ENCODE data around the gene SRGAP3.

Gene SRGAP3

DNA sequence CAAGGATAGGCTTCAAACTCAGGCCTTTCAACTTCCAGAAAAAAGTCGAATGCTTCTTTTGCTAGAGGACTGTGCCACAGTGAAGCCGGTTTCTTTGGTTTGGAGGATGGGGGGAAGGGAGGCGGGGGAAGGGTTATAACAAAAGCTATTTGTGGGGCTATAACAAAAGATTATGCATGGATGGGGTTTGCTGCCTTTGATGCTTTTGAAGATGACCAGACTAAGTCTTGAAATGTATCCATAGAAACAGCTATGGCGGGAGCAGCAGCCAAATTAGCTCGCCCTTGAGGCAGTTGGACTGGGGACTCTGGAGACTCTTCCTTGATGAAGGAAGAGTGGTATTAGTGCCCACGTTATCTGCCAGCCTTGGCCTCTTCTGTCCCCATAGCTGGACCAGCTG lies 47.5 kb downstream of the SRGAP3 start:
- no peak for DNase-seq (ENCODE audit: low read depth)

DNA sequence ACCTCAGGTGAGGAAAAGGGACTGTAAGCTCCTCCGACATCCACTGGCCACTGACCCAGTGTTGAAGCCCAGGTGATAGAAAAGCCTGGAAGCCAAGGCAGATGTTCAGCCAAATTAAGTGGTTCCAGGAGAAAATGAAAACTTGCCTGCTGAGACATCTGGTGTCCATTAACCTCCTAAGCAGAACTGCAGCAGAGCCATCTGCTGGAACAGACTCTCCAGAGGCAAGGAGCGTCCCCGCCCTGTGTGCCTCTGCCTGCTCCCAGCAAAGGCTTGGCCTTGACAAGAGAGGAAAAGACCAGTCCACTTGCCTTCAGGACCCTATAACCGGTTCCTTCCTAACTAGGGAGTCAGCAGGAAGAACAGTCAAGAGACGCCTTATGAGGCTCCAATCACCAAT lies 48.2 kb downstream of the SRGAP3 start:
- DNase-seq (ENCODE audit: low read depth): no peak

DNA sequence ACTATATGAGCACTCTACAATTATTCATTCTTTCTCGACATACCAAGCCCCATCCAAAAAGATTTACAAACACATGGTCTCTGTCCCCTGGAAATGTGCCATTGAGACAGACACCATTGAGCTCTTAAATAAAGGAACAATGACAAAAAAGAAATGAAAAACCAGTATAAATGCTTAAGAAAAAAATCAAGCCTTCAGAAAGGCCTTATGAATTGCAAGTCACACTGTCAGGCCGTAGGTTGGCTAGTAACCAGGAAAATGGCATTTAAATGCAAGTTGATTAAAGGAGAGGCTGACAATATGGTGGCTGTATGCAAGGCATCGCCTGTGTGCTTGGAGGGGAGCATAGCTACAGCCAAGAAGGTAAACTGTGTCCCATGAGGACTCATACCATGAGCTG lies 49.7 kb downstream of the SRGAP3 start:
- no peak for DNase-seq (ENCODE audit: low read depth)

DNA sequence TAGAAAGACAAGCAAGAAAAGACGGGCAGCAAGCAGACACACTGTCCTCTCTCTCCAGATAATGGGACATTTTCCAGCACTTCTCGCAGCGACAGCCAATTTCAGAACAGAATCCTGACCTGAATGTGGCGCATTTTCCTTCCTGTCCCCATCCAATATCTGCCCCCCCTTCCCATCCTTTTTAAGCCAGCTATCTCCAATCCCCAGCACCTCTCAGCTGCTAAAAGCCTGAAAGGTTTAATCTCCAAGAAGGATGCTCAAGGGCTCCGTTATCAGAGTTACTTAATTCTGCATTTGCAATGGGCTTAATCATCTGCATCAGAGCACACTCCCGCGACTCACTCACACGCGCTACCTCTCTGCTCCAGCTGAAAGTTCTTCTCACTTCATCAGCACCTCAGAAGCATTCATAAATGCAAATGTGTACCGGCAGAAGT lies 50.5 kb downstream of the SRGAP3 start:
- DNase-seq (ENCODE audit: low read depth): no peak

DNA sequence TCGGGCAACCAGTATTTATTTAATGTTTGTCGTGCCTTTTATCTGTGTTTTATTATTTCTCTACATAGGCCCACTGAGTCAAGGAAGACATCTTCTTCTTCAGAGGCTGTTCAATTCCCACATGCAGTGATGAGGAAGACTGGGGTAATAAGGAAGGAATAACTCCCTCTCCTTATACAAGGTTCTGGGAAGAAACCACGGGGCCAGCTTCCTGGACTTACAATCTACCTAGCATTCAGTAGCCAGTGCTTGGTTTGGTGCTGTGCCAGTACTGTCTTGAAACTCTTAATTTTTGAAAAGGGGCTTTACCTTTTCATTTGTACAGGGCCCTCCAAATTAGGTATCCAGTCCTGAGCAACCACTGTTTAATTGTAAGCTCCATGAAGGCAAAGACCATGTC lies 51.2 kb downstream of the SRGAP3 start:
- DNase-seq (ENCODE audit: low read depth): no peak

DNA sequence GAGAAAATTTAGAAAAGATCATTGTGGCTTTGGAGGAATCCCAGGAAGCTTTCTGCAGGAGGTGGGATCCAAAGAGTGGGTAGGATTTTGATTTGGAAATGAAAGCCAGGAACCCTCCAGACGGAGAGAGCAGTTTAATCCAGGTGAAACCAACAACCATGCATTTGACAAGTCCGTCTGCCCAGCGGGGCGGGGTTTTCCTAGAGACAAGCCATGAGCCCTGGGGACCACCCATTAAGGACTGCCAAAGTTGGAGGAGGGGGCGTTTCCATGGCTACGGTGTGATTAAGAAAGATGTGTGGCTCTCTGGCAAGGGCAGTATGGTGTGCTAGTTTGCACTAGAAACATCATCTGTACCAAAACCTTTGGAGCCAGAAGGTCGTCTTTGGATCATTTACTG lies 53.4 kb downstream of the SRGAP3 start:
- no peak for DNase-seq (ENCODE audit: low read depth)

DNA sequence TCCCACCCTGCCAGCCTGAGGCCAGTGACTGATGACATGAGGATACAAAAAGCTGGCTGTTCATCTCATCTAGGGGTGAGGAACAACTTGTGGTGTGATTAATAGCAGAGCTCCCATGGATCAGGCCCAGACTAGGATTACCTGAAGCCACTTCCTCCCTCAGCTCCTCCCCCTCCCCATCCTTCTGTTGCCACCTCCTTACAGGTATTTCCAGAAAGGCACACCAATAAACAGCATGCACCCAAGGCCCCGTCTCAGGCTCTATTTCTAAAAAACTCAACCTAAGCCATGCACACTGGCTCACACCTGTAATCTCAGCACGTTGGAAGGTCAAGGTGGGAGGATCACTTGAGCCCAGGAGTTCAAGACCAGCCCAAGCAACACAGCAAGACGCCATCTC lies 54.1 kb downstream of the SRGAP3 start:
- no peak for DNase-seq (ENCODE audit: low read depth)

DNA sequence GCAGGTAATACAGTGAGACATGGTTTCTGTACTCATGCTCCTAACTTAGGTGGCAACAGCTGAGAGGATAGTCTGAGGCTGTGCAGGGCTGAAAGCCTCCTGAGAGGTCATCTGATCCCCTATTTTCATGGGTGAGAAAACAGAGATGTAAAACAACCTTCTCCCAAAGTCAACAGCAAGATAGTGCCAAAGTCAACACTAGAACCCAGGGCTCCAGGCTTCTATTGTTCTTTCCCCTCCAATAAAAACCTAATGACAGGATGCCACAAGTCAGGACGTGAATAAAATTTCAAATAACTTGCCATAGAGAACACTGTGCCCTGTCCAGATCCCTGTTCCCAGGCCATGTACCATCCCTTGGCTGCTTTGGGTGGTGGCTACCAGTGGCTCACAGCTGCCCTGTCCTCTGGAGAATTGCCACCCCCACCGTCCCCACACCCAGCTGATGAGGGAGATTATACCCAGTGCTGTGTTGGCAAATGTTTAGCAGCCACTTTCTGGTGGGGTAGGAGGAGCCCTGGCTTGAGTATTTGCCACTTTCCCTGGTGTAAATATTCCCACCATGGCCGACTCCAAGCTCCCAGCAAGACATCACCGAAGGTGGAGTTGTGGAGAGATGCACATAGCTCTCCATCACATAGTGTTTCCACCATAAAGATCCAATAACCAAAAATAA lies 54.8 kb downstream of the SRGAP3 start:
- no peak for DNase-seq (ENCODE audit: low read depth)

DNA sequence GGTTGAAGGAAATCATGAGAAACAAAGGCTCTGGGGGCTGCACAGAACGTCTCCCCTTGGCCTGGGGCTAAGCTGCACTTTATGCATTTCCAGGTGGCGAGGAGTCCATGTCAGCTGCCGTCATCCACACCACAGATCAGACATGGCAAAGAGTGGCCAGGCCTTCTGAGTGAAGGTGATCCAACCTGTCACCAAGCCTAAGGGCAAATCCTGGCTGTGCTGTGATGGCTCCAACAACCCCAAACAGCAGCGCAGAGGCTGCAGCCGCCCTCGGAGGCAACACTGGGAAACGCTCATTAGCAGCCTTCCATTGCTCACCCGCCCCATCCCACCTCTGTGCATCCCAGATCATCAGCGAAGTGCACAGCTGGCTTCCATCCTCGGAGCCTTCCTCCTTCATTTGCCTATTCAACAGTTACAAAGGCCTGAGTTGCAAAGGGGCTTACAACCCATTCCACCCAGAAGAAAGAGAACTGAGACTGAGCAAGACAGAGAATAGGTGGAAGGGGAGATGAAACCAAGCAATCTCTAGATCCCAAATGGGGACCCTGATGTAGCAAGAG lies 55.7 kb downstream of the SRGAP3 start:
- DNase-seq (ENCODE audit: low read depth): no peak

DNA sequence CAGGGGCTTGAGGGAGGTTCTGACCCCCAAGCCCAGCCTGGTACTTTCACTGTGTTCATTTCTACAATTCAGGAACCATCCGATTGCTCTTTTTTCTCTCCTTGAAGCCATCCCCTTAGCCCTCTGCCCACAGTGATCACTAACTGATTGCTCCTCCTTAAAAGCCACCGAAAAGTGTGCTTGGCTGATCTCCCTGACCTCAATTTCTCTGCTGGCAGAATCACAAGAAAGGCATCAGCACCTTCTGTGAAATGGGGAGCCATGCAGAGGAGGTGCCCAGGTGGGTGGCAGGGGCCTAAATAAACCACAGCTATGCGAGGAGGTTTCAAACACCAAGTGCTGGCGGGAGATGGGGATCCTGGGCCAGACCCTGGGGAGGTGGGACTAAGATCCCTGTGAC lies 56.2 kb downstream of the SRGAP3 start:
- DNase-seq (ENCODE audit: low read depth): no peak

DNA sequence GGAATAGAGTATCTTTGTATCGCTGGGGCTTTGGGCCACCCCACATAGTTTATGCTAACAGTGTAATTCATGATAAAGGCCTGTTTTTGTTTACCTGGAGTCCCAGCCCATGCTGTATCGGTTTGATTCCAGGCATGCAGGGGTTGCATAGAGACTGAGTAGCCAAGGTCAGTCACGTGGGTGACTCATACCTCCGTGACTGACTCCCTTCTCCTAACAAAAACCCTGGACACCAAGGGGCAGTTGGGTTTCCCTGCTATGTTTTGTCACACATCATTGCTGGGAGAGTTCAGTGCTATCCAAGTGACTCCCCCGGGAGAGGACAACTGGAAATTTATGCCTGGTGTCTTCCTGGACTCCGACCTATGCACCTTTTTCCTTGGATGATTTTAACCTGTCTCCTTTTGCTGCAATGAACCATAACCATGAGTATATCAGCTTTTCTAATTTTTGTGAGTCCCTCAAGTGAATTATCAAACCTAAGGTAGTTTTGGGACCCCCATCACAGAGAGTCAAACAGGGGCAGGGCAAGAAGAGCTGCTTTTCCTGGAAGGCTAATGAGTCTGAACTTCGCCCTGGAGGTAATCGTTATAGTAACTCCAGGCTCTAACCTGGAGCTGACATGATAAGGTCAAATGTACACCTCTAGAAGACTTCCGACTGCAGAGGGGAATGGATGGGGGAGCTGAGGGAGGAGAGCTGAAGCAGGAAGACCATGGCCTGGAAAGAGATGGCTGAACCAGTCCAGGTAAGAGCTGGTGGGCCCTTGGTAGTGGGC lies 57.0 kb downstream of the SRGAP3 start:
- DNase-seq (ENCODE audit: low read depth): no peak

DNA sequence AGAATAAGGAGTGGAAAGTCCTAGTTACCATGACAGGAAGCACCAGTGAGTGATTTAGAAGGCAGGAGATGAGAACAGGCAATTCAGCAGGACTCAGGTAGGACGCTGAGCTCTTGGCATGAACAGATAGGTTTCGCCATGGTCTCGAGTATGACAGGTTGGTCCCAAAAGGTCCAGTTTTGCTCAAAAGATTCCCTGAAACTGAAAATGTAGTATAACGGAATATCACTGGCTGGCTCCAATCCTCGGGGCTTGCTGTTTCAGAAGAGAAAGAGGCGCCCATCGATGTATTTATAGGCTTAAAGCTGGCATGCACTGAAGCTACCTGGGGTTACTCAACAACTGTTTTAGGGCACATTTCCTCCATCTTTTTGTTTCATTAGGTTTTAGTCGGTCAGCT lies 59.2 kb downstream of the SRGAP3 start:
- no peak for DNase-seq (ENCODE audit: low read depth)

DNA sequence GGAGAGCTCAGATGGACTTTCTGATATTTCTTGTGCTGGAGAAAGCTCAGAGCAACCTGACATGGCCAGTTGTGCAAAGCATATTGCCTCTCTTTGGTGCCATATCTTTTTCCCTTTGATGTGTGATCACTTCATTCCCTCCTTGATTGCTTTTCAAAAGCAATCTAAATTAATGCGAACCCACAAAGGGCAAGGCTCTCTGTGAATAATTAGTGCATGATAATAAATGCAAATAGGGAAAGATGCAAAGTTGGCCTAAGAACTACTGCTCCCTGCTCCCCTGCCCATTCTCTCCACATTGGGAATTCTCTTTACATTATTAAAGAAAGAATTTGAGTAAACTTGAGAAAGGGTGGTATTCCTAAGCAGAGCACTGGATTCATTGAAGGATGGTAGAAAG lies 60.9 kb downstream of the SRGAP3 start:
- DNase-seq (ENCODE audit: low read depth): no peak

DNA sequence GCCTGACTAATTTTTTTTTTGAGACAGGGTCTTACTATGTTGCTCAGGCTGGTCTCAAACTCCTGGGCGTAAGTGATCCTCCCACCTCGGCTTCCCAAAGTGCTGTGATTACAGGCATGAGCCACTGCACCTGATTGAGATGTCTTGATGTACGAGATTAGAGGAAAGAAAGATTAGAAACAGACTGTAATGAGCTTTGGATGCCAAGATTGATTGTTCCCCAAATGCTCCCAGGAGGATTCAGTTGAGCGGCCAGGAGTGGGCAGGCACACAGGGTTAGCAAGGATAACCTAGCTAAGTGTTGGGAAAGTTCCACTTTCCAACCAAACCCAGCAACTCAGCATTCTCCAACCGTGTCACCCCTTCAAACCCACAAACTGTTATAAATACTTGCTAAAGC lies 63.7 kb downstream of the SRGAP3 start:
- DNase-seq (ENCODE audit: low read depth): no peak

DNA sequence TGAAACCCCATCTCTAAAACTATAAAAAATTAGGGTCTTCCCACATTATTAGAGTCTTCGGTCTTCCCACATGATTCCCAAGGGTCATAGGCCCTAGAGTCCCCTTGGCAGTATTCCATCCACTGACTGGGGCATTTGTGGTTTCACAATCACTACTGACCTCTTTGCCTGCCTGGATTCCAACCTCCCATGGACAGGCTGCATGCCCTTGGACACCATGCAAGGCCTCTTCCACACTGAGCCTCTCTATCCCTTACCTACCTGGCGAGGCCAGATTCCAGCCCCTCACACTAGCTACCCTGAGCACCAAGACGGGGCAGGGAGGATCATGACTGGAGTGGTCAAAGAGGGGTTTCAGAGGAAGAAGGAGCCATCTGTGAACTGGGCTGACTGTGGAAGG lies 64.4 kb downstream of the SRGAP3 start:
- no peak for DNase-seq (ENCODE audit: low read depth)

DNA sequence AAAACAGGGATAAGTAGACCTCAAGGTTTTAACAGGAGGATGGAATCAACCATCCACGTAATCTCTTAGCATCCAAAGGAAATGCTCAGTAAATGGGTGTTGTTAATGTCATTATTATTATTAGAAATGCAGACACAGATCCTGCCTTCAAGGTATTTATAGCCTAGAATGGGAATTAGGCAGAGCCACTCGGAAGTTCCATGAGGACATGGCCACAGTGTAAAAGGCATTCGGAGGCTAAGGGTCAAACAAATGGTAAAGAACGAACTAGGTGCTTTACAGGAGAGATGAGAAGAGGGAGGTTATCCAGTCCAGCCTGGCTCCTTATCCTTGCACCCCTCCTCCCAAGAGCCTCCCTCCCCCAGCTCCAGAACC lies 65.0 kb downstream of the SRGAP3 start:
- DNase-seq (ENCODE audit: low read depth): no peak

DNA sequence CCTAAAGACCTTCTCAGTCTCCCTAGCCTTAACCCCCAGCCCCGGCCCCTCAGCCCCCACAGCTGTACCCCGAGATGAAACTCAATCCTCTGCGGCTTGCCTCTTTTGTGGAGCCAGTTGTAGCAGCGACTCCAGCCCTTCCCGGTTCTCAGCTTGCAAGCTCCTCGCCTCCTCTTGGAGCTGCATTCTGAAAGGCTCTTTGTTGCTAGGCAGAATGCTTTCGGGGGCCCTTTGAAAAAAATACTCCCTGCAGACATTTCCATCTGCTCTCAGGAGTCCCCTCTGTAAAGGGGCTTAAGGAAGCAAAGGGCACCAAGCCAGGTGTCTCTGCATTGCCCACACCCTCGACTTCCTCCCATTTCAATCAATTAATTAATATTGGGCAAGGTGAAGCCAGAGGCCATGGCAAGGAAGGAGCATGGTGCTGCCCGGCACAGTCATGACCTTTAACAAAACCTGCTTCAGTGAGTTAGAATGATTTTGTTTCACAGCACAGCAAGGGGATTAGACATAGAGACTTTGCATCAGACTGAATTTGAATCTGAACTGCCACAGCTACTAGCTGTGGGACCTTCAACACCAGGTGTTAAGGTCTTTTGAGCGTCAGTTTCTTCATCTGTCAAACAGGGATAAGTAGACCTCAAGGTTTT lies 65.5 kb downstream of the SRGAP3 start:
- no peak for DNase-seq (ENCODE audit: low read depth)

DNA sequence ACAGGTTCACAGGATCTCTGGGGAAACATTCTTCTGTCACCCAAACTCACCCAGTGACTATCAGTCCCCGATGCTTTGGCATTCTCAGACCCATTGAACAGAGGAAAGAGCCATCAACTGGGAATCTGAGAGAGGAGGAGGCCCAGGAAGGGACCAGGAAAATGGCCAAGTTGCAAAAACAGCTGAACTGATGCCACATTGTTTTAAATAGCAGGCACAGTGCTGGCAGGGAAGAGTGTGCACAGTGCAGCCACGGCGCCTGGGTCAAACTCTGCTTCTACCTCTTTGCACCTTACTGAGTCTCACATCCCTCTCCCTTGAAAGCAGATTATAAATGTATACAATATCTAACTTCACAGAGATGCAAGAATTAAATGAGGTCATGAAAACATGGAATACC lies 66.4 kb downstream of the SRGAP3 start:
- no peak for DNase-seq (ENCODE audit: low read depth)

DNA sequence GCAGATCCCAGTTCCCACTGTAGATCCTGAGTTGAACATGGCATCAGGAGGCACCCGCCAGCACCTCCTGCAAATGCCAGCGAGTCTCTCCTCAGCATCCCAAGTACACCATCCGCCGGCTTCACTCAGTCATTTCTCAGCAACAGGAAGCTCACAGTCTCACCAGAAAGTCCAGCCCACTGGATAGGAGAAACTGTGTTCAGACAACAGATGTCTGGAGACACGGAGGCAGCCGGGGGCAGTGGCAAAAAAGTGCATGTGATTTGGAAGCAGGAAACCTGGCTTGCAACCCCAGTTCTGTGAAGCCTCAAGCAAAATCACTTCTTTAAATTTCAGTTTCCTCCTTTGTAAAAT lies 68.7 kb downstream of the SRGAP3 start:
- DNase-seq (ENCODE audit: low read depth): no peak

DNA sequence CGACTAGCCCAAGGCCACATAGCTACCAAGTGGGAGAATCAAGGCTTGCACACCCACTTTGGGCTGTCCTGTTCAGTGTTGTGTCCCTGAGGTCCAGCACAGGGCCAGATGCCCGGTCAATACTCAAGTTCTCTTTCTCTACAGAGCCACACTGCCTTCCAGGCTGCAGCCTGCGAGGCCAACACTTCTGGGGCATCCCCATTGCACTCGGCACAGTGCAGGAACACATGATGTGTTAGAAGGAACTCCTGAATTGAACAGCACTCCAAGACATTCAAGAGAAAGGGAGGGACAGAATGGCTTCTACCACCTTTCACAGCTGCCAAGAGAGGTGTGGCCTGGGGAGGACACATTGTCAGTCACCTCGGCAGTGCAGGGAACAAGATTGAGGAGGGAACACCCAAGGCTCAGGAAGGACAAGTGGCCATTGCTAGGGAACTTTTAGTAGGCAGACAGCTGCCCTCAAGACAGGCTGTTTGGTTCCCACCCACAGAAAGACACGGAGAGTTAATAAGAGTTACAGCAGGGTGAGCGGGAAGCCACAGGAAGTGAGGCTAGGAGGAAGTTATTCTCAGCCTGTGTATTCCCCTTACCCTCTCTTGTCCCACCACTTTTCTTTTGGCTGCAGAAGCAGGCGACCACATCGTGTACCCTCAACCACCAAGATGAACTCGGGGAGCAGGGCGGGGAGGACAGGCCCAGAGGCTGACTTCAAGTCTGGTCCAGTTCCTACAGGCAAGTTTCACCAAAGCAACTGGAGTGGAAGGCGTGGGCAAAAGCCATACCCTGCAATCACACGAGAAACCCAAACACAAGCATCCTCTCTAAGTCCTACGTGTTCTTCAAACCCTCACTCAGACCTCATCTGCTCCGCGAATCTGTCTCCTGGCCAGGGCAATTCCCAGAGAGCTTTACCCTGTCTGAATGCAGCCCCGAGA lies 69.4 kb downstream of the SRGAP3 start:
- DNase-seq (ENCODE audit: low read depth): no peak

DNA sequence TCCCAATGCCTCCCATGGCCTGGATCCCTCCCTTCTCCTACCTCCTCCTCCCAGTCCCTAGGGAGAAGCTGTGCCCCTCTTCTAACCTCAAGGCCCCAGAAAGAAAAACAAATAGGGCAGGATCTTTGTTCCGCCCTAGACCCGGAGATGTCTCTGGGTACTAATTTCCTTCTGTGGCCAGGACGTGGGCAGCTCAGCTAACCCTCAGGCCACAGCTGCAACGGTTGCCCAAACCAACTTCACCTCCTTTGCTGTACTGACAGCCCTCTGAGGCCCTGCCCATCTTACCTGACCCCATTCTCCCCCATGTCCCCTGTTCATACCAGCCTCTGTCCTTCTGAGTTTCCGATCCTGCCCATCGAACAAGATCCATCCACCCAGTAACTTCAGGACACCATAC lies 70.7 kb downstream of the SRGAP3 start:
- no peak for DNase-seq (ENCODE audit: low read depth)

DNA sequence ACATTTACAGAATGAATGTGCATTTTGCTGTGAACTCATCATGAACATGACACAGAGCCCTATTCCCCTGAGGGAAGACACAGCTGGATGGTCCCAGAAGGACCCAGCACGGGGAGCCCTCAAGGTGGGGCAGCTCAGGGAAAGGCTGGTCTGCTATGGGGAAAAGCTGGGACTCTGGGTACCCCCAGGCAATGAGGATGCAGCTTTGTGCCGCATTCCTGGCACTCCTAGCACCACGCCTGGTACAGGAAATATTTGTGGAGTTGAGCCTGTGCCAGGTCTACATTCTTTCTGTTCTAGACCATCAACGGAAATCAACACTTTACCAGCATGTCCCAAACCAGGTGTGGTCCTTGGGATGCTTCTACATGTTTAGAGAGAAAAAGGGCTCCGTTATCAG lies 74.0 kb downstream of the SRGAP3 start:
- DNase-seq (ENCODE audit: low read depth): no peak

Data from T follicular helper cell (primary cell).